ENCODE results near the gene NTSR1.

GRCh38 chr20:62699741-62700140 is 8.9 kb upstream of the NTSR1 start:
- TF ChIP-seq, protein P1, sequence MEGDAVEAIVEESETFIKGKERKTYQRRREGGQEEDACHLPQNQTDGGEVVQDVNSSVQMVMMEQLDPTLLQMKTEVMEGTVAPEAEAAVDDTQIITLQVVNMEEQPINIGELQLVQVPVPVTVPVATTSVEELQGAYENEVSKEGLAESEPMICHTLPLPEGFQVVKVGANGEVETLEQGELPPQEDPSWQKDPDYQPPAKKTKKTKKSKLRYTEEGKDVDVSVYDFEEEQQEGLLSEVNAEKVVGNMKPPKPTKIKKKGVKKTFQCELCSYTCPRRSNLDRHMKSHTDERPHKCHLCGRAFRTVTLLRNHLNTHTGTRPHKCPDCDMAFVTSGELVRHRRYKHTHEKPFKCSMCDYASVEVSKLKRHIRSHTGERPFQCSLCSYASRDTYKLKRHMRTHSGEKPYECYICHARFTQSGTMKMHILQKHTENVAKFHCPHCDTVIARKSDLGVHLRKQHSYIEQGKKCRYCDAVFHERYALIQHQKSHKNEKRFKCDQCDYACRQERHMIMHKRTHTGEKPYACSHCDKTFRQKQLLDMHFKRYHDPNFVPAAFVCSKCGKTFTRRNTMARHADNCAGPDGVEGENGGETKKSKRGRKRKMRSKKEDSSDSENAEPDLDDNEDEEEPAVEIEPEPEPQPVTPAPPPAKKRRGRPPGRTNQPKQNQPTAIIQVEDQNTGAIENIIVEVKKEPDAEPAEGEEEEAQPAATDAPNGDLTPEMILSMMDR (IDR thresholded peaks at IDR 0.05), result no peak
- TF ChIP-seq ZFX (IDR thresholded peaks at IDR 0.05; ENCODE audit: borderline replicate concordance), result no peak
